Astrocyte of the cerebellum (primary cell): ENCODE data around the gene PCDHA7.
"Not testable (repeated sequence)": the region's sequence is repeated elsewhere in the genome, so short reads cannot be mapped to it uniquely, and the experiment has no call there.

Experiments used
- DNase-seq: peaks from one replicate; pipeline ENCODE4 v3.0.0-alpha.2; 2011; ENCODE audit warnings: low read depth
- H3K4me3 ChIP-seq: 2 replicates; pipeline ENCODE4 v1.5.1; 2011; ENCODE audit warnings: mild to moderate bottlenecking, low read depth, low read length, moderate library complexity
- in situ Hi-C: cut with HindIII; loops from 2 replicates; pipeline ENCODE4 v1.10.0; 2017; ENCODE audit warnings: low sequenced_read_pairs
- TF ChIP-seq, protein P1 (sequence below): IDR thresholded peaks from 2 replicates; pipeline ENCODE4 v1.5.1; 2012; ENCODE audit warnings: low read length, low read depth, moderate library complexity, mild to moderate bottlenecking; ENCODE audit errors: missing control alignments

Gene PCDHA7

GRCh38 chr5:140862441-140863295, 28.6 kb downstream of the PCDHA7 start:
- in situ Hi-C loops = no loop called here
- TF ChIP-seq, protein P1, sequence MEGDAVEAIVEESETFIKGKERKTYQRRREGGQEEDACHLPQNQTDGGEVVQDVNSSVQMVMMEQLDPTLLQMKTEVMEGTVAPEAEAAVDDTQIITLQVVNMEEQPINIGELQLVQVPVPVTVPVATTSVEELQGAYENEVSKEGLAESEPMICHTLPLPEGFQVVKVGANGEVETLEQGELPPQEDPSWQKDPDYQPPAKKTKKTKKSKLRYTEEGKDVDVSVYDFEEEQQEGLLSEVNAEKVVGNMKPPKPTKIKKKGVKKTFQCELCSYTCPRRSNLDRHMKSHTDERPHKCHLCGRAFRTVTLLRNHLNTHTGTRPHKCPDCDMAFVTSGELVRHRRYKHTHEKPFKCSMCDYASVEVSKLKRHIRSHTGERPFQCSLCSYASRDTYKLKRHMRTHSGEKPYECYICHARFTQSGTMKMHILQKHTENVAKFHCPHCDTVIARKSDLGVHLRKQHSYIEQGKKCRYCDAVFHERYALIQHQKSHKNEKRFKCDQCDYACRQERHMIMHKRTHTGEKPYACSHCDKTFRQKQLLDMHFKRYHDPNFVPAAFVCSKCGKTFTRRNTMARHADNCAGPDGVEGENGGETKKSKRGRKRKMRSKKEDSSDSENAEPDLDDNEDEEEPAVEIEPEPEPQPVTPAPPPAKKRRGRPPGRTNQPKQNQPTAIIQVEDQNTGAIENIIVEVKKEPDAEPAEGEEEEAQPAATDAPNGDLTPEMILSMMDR = no peak
- no peak overlapping the region for H3K4me3 ChIP-seq
- no peak for DNase-seq

DNA sequence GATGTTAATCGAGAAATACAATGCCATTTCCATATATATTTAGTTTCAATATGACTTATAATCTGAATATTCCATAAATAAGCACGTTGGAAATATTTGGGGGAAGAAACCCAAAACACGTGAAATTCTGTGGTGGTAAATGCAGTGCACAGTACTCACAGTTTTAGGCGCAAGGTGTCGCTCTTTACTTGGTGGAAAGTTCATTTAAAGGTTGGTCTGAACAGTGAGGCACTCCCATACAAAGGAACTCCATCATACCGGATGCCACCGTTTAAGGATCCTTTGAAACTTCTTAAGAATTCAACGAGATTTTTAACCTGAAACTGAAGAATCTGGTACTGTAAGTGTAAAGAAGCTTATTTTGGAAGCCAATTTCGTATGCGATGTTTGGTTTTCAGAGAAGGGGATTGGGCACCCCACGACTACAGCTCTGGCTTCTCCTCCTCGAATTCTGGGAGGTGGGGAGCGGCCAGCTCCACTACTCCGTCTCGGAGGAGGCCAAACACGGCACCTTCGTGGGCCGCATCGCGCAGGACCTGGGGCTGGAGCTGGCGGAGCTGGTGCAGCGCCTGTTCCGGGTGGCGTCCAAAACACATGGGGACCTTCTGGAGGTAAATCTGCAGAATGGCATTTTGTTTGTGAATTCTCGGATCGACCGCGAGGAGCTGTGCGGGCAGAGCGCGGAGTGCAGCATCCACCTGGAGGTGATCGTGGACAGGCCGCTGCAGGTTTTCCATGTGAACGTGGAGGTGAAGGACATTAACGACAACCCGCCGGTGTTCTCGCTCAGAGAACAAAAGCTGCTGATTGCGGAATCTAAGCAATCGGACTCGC, 34.9 kb downstream of the PCDHA7 start, which contains the start of gene PCDHA11:
TSS of gene PCDHA11 (plus strand) at position 237 of the 834 bp plus-strand sequence. CDS start at position 384, 147 bp downstream.
- DNase-seq = no peak
- in situ Hi-C loops = no loop called here
- TF ChIP-seq, protein P1 = peak; percentile 3
- no peak within 1 kb of the TSS for H3K4me3 ChIP-seq

GRCh38 chr5:140869555-140869886, 35.5 kb downstream of the PCDHA7 start:
- TF ChIP-seq, protein P1 = no peak

DNA sequence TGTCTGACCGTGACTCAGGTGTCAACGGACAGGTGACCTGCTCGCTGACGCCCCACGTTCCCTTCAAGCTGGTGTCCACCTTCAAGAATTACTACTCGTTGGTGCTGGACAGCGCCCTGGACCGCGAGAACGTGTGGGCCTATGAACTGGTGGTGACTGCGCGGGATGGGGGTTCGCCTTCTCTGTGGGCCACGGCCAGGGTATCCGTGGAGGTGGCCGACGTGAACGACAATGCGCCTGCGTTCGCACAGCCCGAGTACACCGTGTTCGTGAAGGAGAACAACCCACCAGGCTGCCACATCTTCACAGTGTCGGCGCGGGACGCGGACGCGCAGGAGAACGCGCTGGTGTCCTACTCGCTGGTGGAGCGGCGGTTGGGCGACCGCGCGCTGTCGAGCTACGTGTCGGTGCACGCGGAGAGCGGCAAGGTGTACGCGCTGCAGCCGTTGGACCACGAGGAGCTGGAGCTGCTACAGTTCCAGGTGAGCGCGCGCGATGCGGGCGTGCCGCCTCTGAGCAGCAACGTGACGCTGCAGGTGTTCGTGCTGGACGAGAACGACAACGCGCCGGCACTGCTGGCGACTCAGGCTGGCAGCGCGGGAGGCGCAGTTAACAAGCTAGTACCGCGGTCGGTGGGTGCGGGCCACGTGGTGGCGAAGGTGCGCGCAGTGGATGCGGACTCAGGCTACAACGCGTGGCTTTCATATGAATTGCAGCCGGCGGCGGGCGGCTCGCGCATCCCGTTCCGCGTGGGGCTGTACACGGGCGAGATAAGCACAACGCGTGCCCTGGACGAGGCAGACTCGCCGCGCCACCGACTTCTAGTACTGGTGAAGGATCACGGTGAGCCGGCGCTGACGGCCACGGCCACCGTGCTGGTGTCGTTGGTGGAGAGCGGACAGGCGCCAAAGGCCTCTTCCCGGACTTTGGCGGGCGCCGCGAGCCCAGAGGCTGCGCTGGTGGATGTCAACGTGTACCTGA, 36.4 kb downstream of the PCDHA7 start:
- in situ Hi-C loops = no loop called here
- DNase-seq = no peak
- TF ChIP-seq, protein P1 = no peak
- H3K4me3 ChIP-seq = no peak overlapping the region

More at GRCh38 chr5:140869555-140869886, 35.5 kb downstream of the PCDHA7 start:
- in situ Hi-C loops = no loop called here
- no peak for DNase-seq
- no peak overlapping the region for H3K4me3 ChIP-seq

DNA sequence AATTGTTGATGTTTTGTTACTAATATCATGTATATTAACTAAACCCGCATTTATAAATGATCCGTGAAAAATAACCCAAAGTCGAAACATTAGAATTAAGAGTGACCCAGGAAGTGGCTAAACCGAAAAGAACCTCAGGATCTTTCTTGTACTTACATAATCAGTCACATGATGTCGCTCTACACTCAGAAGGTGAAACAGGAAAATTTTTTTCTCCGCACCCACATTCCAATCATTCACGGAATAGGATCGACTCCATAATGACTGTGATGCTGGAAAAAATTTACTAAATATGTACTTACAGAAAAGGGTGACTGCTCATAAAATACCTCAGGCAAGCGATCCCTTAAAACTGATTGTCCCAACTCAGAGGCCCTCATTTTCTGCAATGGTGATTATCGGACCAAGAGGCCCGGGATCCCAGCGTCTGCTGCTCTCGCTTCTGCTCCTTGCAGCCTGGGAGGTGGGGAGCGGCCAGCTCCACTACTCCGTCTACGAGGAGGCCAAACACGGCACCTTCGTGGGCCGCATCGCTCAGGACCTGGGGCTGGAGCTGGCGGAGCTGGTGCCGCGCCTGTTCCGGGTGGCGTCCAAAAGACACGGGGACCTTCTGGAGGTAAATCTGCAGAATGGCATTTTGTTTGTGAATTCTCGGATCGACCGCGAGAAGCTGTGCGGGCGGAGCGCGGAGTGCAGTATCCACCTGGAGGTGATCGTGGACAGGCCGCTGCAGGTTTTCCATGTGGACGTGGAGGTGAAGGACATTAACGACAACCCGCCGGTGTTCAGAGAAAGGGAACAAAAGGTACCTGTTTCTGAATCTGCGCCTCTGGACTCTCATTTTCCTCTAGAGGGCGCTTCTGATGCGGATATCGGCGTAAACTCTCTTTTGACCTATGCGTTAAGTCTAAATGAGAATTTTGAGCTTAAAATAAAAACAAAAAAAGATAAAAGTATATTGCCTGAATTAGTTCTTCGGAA, 41.3 kb downstream of the PCDHA7 start, which contains the start of gene PCDHA12:
TSS of gene PCDHA12 (plus strand) at position 224 of the 981 bp plus-strand sequence. CDS start at position 389, 165 bp downstream.
- TF ChIP-seq, protein P1 = no peak
- in situ Hi-C loops = no loop called here
- H3K4me3 ChIP-seq = no peak within 1 kb of the TSS
- DNase-seq = no peak

DNA sequence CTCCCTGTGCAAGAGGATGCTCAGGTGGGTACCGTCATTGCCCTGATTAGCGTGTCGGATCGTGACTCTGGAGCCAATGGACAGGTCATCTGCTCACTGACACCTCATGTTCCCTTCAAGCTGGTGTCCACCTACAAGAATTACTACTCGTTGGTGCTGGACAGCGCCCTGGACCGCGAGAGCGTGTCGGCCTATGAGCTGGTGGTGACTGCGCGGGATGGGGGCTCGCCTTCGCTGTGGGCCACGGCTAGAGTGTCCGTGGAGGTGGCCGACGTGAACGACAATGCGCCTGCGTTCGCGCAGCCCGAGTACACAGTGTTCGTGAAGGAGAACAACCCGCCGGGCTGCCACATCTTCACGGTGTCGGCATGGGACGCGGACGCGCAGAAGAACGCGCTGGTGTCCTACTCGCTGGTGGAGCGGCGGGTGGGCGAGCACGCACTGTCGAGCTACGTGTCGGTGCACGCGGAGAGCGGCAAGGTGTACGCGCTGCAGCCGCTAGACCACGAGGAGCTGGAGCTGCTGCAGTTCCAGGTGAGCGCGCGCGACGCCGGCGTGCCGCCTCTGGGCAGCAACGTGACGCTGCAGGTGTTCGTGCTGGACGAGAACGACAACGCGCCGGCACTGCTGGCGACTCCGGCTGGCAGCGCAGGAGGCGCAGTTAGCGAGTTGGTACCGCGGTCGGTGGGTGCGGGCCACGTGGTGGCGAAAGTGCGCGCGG, 42.6 kb downstream of the PCDHA7 start:
- DNase-seq, in situ Hi-C loops, H3K4me3 ChIP-seq: not testable (repeated sequence)
